ENCODE data around the gene EIF4H. TPM values are rescaled to one million over a fixed set of nuclear protein-coding genes. Genes with fewer than 3 reads are reported as not detected.

Gene EIF4H
- 214 and 315 TPM in 2 replicates for total RNA-seq (ENCODE audit: low replicate concordance)

GRCh38 chr7:74173866-74174605 is at the start of gene EIF4H:
EIF4H (plus strand) TSS chr7:74174356; CDS start chr7:74174384, 28 bp downstream.
- Histone ChIP-seq H4K20me1 (ENCODE audit: low read depth) (peaks cover 45% of the 10 kb centered on the region), H3K9ac (peak within 1 kb of the TSS; percentile 99), H3K27ac (peak within 1 kb of the TSS; percentile 83), H3K27me3 (no peaks in the 10 kb centered on the region), H3F3A (ENCODE audit: low read depth) (peaks cover 9% of the 10 kb centered on the region), H3K4me3 (peak within 1 kb of the TSS; percentile 97), H2AFZ (replicated peaks) (peak within 1 kb of the TSS; percentile 88), H3K79me2 (ENCODE audit: low read depth) (peaks cover 63% of the 10 kb centered on the region), H3K36me3 (peaks cover 15% of the 10 kb centered on the region), H3K9me3 (ENCODE audit: low read depth) (no peaks in the 10 kb centered on the region), H3K4me1 (peaks cover 21% of the 10 kb centered on the region), H3K4me2 (peak within 1 kb of the TSS; percentile 95)
- H3K27me3 Mint-ChIP-seq (ENCODE audit: insufficient read depth, low read depth), result no peaks in the 10 kb centered on the region
- peaks cover 12% of the 10 kb centered on the region for H3K36me3 Mint-ChIP-seq
- peak; percentile 97 for DNase-seq (ENCODE audit: low spot score)
- peak within 1 kb of the TSS; percentile 99 for H3K27ac Mint-ChIP-seq
- TF ChIP-seq EZH2phosphoT487 (IDR thresholded peaks at IDR 0.05), result no peak
- TF ChIP-seq EZH2 (IDR thresholded peaks at IDR 0.05), result peak; percentile 34
- H3K4me3 Mint-ChIP-seq, result peak within 1 kb of the TSS; percentile 99
- no peaks in the 10 kb centered on the region for H3K9me3 Mint-ChIP-seq
- H3K4me1 Mint-ChIP-seq, result peaks cover 38% of the 10 kb centered on the region

GRCh38 chr7:74126220-74126880 is 47.8 kb upstream of the EIF4H start:
- H3K4me1 ChIP-seq, result no peaks in the 10 kb centered on the region
- H3F3A ChIP-seq (ENCODE audit: low read depth), result no peaks in the 10 kb centered on the region
- H3K27me3 ChIP-seq, result no peaks in the 10 kb centered on the region
- no peak overlapping the region for H2AFZ ChIP-seq (replicated peaks)
- peaks cover 2% of the 10 kb centered on the region for H3K27me3 Mint-ChIP-seq (ENCODE audit: insufficient read depth, low read depth)
- no peaks in the 10 kb centered on the region for H3K79me2 ChIP-seq (ENCODE audit: low read depth)
- H3K36me3 ChIP-seq, result no peaks in the 10 kb centered on the region
- H3K9ac ChIP-seq, result no peak overlapping the region
- no peak overlapping the region for H3K4me2 ChIP-seq
- TF ChIP-seq EZH2 (IDR thresholded peaks at IDR 0.05), result no peak
- TF ChIP-seq CTCF (IDR thresholded peaks at IDR 0.05), result no peak
- no peak for TF ChIP-seq EZH2phosphoT487 (IDR thresholded peaks at IDR 0.05)
- peaks cover 2% of the 10 kb centered on the region for H3K36me3 Mint-ChIP-seq
- H4K20me1 ChIP-seq (ENCODE audit: low read depth), result no peaks in the 10 kb centered on the region
- no peak overlapping the region for H3K4me3 ChIP-seq
- H3K9me3 ChIP-seq (ENCODE audit: low read depth), result no peaks in the 10 kb centered on the region
- no peak overlapping the region for H3K4me3 Mint-ChIP-seq
- no peak overlapping the region for H3K27ac Mint-ChIP-seq
- no peak overlapping the region for H3K27ac ChIP-seq
- H3K4me1 Mint-ChIP-seq, result no peaks in the 10 kb centered on the region
- DNase-seq (ENCODE audit: low spot score), result no peak
- no peaks in the 10 kb centered on the region for H3K9me3 Mint-ChIP-seq

GRCh38 chr7:74129887-74130286 is 44.3 kb upstream of the EIF4H start:
- no peak for DNase-seq (ENCODE audit: low spot score)
- H3K4me1 Mint-ChIP-seq, result no peaks in the 10 kb centered on the region
- peaks cover 6% of the 10 kb centered on the region for H3K27me3 Mint-ChIP-seq (ENCODE audit: insufficient read depth, low read depth)
- H3K4me3 ChIP-seq, result no peak overlapping the region
- no peak overlapping the region for H3K4me3 Mint-ChIP-seq
- H4K20me1 ChIP-seq (ENCODE audit: low read depth), result no peaks in the 10 kb centered on the region
- H3K4me1 ChIP-seq, result no peaks in the 10 kb centered on the region
- H3K79me2 ChIP-seq (ENCODE audit: low read depth), result no peaks in the 10 kb centered on the region
- H3K36me3 Mint-ChIP-seq, result no peaks in the 10 kb centered on the region
- H3K9me3 ChIP-seq (ENCODE audit: low read depth), result no peaks in the 10 kb centered on the region
- no peak overlapping the region for H2AFZ ChIP-seq (replicated peaks)
- no peak overlapping the region for H3K4me2 ChIP-seq
- H3K27me3 ChIP-seq, result no peaks in the 10 kb centered on the region
- TF ChIP-seq EZH2phosphoT487 (IDR thresholded peaks at IDR 0.05) (no peak), EZH2 (IDR thresholded peaks at IDR 0.05) (no peak), CTCF (IDR thresholded peaks at IDR 0.05) (no peak)
- H3F3A ChIP-seq (ENCODE audit: low read depth), result peaks cover 5% of the 10 kb centered on the region
- H3K27ac ChIP-seq, result no peak overlapping the region
- no peaks in the 10 kb centered on the region for H3K36me3 ChIP-seq
- no peaks in the 10 kb centered on the region for H3K9me3 Mint-ChIP-seq
- no peak overlapping the region for H3K9ac ChIP-seq
- H3K27ac Mint-ChIP-seq, result no peak overlapping the region
